Myocyte (in vitro differentiated cells): ENCODE results near the gene FOLR1. TPM values are rescaled to one million over a fixed set of nuclear protein-coding genes. Genes with fewer than 3 reads are reported as not detected.

Source experiments
- DNase-seq: peaks from one replicate; pipeline ENCODE4 v3.0.0-alpha.2; 2012; ENCODE audit warnings: low read depth
- total RNA-seq: library from RNA; depleted of rRNA; stranded (reverse); fragments of >200 nt; gene quantifications from 2 replicates; pipeline ENCODE4 v1.2.3, GENCODE V29; 2014

Gene FOLR1
- total RNA-seq, 1 donor from 2014 or later: 34.8 TPM

DNA sequence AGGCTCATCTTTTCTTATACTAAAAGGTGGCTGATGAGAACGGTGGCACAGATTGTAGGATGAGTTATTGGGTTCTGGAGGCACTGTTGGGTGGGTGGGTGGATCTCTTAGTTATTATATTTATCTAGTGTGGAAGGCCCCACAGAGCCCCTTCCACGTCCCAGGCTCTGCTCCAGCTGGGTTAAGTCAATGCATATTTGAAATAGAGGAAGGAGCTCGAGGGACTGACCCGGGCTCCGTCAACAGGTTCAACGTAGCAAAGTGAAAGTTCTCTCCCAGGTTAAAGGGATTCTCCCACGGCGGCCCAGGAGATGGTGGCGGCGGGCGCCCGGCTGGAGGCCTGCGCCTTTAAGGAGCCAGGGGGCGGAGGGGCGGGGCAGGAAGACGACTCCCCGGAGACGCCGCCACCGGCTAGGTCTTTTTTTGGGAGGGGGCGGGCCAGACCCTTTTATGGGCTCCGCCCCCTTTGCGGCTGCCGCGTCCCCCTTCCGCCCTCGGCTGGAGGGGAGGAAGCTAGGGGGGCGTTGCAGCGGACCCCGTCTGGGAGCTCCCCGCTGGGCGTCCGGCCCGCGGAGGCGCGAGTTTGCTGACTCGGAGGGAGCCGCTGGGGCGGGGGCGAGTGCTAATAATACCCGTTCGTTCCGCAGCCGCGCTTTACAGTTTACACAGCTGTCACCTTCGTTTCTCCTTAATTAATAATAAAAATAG is 31.1 kb downstream of the FOLR1 start:
- DNase-seq: peak; percentile 95

DNA sequence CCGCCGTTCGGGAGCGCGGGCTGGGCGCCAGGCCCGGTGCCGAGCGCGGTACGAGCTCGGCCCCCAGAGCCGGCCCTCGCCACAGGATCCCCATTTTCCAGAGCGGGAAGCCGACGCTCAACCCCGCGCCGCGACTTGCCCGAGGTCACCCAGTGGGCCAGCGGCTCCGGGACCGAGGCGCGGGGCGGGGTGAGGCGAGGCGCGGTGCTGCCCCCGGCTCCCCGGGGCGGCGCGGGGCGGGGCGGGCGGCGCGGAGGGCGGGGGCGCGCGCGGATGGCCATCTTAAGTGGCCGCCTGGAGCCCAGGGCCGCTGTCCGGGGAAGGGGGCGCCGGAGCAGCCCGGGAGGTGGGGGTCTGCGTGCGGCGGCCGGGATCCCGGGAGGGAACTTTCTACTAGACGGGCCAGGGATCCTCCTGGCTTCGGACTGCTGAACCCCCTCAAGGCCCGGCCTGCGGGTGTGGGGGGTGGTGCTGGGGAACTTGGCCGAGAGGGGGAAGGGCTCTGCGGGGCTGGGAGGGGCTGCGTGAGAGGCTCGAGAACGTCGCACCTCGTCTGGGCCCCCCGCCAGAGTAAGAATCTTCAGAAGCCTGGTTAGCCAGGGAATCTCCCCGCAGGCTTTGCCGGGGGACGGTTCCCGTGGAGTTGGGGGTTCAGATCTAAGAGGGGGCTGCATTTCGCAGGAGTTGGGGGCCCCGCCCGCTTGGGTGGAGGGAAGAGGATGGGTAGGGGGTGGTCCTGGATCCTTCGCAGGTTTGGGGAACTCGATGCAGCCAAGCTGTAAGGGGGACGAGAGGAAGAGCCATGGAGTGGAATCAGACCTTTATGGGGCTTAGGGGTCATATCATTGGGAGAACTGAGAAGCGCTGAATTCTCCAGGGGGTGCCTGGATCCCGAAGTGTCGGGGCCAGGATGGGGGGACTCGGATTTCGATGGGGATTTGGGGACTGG is 31.9 kb downstream of the FOLR1 start:
- DNase-seq: peak; percentile 85

DNA sequence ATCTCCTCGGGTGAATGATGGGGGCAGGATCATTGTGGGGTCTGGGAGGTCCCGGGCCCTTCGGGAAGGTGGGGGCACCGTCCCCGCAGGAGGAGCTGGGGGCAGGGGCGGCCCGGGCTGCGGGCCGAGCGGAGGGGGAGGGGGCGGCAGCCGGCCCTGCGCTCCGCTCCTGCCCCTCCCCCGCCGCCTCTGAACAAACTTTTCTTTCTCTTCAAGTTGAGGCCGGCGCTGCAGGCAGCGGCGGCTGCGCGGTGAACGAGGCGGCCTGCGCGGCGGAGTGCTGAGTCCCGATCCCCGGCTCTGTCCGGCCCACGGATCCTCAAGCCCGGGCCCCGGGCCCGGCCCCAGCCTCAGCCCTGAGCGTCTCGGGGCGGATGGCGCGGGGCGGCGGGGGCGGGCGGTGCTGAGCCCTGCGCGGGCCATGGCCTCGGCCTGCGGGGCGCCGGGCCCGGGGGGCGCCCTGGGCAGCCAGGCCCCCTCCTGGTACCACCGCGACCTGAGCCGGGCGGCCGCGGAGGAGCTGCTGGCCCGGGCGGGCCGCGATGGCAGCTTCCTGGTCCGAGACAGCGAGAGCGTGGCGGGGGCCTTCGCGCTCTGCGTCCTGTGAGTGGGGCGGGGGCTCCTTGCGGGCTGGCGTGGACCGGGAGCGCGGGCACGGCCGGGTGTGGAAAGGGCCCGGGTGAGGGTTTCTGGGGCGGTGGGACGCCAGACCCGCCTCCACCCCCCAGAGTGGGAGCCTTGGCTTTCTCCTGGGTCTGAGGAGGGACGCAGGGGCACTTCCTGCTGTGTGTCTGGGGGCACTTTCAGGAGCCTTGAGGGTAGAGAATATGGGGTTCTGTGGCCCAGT is 32.8 kb downstream of the FOLR1 start, which contains the start of gene INPPL1:
TSS of gene INPPL1 (plus strand) at position 204 of the 847 bp plus-strand sequence. CDS start at position 422, 218 bp downstream.
- peak; percentile 65 for DNase-seq

DNA sequence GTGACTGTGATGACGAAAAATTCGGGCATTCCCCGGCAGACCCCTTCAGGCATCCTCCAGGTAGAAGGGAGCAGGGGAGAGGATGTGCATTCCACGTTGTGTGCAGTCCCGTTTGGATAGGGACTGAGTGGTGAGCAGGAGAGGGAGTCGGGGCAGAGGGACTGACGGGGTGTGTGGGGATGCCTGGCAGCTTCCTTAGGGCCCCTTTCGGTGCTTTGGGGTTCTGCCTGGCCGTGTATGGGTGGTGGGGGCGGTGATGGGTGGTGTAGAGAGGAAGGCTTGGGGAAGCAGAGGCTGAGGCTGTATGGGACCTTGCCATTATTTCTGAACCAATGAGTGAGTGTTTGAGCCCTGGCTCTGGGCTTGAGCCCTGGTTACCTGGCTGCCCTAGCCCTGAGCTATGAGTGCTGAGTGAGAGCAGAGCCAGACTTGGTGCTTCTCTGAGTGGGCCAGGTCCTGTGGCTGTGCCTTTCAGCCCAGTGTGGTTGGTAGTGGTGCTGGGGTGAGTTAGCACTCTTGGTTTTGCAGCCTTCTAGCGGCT is 33.5 kb downstream of the FOLR1 start:
- DNase-seq: peak; percentile 56

DNA sequence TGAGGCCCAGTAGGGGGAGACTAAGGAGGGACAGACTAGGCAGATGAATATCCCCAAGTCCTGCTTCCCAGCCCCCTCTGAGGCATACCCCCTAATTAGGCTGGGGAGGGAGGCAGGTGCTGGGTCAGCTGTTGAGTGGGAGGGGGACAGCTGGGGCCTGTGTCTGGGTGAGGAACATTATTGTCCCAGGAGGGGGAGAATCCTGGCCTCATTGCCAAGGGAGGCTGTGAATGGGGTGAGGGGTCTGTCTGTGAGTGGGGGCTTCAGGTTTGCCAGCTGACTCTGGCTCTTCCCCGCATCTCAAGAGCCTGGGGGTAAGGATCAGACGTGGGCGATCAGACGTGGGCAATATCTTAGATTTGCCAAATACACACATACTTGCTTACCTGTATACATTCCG is 34.8 kb downstream of the FOLR1 start:
- DNase-seq: peak; percentile 91

DNA sequence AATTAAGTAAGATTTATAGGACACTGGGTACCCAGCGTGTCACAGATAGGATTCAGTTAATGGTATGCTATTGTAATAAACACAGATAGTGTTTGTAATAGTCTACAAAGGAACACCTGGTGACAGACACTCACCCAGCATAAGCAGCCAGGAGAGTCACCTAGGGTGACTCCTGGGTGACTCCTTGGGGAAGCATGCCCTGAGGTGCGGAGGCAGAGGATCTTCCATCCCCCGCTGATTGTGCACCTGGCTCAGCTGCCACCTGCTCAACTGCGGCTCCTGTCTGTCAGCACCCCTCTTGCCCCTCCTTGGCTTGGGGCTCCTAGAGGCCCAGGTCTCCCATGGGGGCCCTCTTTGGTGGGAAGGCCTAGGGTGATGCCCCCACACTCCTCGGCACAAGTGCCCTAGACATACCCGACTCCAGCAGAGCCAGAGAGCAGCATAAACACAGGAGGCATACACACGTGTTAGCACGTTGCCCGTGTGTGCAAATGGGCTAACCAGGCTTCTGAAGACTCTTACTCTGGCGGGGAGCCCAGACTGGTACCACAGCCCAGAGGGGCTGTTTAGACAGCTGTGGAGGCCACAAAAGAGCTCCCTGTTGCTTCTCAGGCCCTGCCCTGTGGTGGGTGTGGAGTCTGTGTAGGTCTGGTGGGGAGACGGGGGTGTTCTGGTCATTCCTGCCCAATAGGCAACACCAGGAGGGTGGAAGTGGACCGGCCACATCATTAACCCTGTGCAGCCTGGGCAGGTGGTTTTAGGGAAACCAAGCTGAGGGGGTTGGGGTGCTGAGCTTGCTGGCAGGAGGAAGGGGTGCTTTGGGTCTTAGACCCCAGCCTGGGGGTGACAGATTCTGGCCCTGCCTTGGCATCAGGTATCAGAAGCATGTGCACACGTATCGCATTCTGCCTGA is 35.6 kb downstream of the FOLR1 start:
- peak; percentile 99 for DNase-seq

DNA sequence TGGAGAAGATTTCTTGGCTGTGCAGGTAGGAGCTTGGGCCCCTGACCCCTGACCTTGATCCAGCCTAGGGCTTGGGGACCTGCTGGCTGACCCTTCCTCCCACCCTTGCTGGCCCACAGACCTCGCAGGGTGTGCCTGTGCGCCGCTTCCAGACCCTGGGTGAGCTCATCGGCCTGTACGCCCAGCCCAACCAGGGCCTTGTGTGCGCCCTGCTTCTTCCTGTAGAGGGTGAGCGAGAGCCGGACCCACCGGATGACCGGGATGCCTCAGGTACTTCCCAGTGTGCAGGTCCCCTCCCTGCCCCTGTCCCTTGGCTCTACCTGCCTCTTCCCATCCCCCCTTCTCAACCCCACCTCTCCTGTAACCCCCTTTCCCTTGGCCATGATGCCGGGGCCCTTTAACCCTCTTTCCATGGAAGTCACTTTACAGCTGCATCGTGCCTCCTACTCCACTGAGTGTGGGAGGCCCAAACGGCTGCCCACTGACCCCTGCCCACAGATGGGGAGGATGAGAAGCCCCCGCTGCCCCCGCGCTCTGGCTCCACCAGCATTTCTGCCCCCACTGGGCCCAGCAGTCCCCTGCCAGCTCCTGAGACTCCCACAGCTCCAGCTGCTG is 36.4 kb downstream of the FOLR1 start:
- DNase-seq: no peak

DNA sequence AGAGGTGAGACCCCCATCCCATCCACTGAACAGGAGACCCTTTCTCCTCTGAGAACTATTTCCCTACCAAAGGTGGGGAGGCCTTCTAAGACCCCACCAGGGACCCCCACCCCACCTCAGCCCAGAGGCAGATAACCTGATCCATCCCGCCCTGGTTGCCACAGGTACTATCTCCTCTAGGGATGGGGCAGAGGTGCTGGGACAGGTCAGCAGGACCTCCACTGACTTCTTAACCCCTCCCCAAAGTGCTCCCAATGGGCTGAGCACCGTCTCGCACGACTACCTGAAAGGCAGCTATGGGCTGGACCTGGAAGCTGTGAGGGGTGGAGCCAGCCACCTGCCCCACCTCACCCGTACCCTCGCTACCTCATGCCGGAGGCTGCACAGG is 36.9 kb downstream of the FOLR1 start:
- DNase-seq: no peak

DNA sequence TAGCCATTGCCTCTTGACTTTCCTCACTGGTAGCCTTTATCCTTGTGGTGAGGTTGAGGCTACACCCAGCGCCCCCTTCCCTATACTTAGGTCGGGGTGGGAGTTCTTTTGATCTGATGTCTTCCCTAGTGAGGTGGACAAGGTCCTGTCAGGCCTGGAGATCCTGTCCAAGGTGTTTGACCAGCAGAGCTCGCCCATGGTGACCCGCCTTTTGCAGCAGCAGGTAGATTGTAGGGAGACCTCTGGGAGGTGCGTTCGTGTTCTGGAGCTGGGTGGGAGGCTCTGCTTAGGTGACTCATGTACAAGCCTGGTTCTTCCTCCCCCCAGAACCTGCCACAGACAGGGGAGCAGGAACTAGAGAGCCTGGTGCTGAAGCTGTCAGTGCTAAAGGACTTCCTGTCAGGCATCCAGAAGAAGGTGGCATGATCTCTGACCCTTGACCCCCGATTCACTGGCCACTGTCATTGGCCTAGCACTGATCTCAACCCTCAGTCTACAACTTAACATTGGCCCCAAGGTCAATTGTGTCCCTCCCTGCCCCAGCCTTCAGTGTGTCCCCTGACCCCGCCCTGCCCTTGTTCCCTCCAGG is 37.5 kb downstream of the FOLR1 start:
- DNase-seq: no peak

DNA sequence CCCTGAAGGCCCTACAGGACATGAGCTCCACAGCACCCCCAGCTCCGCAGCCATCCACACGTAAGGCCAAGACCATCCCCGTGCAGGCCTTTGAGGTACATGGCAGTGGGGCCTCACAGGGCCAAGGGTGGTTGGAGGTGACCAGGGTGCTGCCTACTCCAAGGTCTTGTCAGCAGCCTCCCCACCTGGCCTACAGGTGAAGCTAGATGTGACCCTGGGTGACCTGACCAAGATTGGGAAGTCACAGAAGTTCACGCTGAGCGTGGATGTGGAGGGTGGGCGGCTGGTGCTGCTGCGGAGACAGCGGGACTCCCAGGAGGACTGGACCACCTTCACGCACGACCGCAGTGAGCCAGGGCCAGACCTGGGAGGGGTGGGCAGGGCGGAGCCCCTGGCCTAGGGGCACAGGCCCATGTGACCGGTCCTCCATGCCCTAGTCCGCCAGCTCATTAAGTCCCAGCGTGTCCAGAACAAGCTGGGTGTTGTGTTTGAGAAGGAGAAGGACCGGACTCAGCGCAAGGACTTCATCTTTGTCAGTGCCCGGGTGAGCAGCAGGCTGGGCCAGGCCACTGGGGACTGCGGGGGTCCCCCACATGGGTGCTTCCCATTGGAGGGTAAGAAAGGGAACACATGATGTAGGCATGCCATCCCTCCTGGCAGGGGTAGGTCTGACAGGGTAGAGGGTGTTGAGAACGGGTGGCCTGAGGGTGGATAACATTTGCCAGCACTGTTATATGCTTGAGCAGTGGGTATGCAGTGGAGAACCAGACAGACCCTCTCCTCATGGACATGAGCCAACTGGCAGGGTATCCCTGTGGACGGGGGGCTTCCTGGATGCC is 38.2 kb downstream of the FOLR1 start:
- DNase-seq: no peak

DNA sequence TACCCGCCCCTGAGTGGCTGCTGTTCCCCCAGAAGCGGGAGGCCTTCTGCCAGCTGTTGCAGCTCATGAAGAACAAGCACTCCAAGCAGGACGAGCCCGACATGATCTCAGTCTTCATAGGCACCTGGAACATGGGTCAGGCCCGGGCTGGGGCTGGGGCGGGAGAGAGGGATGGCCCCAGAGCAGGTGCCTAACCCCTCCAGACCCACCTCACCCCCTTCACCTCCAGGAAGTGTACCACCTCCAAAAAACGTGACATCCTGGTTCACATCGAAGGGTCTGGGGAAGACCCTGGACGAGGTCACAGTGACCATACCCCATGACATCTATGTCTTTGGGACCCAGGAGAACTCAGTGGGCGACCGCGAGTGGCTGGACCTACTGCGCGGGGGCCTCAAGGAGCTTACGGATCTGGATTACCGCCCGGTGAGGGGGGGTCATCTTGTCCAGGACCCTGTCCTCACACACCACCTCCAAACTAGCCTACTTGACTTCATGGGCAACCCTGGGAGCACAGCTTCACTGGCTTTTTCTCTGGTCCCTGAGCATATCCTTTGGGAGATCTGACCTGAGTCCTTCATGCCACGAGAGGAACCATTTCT is 38.9 kb downstream of the FOLR1 start:
- no peak for DNase-seq

DNA sequence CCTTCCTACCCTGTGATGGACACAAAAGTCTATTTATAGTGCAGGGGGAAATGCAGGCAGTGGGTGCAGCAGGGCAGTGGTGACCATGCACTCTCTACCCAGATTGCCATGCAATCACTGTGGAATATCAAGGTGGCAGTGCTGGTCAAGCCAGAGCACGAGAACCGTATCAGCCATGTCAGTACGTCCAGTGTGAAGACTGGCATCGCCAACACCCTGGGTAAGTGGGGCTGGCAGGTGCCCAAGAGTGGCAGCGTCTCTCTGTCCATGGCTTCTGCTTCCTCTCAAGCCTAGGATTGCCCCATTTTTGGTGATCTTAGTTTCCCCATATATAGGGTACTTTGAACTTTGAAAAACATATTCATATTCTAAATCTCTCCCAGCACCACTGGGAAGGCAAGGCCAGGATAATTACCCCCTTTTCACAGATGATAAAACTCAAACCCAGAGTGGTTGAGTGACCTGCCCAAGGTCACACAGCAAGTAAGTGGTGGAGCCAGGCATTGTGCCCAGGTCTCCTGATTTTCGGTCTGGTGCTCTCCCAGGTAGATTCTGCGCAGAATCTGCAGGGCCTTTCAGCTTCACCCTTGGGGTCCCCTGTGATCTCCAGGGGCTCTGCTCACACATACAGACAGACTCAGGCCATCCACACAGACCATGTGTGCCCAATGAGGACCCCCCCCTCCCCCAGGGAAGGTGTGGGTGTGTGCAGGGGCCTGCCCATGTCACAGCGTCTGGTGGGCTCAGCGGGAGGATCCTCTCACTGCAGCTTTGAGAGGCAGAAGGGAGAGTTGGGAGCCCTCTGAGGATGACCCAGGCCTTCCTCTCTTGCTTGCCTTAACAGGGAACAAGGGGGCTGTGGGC is 39.7 kb downstream of the FOLR1 start:
- DNase-seq: no peak

DNA sequence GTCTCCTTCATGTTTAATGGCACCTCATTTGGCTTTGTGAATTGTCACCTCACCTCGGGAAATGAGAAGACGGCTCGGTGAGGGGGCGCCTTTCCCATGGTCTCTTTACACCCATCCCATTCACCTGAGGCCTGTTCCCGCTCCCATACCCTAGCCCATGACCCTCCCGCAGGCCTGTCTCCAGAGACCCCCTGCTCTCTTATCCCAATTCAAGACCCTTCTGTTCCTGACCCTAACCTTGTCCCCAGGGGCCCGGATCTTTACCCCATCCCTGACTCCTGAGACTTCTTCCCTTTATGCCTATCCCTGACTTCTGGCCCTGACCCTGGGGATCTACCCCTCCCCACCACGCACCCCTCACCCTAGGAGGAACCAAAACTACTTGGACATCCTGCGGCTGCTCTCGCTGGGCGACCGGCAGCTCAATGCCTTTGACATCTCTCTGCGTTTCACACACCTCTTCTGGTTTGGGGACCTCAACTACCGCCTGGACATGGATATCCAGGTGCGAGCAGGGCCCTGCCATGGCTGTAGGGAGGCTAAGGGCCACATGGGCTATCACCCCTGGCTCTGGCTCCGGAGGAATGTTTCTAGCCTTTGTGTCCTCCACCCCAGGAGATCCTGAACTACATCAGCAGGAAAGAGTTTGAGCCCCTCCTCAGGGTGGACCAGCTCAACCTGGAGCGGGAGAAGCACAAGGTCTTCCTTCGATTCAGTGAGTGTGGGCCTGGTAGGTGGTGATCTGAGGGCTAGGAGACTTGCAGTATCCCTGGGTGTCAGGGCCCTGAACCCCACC is 40.5 kb downstream of the FOLR1 start:
- no peak for DNase-seq

DNA sequence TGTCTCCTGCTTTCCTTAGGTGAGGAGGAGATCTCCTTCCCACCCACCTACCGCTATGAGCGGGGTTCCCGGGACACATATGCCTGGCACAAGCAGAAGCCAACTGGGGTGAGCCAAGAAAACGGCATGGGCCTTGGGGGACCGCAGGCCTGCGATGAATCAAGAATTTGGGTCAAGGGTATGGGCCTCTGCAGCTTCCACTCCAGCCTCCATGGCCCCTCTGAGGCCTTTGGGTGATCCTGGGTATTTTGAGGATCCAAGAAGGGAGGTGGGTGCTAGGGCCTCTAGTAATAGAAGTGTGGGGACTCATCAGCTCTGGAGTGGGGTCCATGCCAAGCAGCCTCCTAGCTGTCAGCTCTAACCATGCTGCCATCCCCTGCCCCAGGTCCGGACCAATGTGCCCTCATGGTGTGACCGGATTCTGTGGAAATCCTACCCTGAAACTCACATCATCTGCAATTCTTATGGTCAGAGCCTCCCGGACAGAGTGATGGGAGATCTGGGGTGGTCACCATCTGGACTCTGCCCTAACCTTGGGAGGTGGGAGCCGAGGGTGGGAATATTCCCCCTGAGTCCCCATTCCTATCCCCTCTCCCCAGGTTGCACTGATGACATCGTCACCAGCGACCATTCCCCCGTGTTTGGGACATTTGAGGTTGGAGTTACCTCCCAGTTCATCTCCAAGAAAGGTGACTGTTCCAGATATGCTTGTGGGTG is 41.3 kb downstream of the FOLR1 start:
- no peak for DNase-seq

DNA sequence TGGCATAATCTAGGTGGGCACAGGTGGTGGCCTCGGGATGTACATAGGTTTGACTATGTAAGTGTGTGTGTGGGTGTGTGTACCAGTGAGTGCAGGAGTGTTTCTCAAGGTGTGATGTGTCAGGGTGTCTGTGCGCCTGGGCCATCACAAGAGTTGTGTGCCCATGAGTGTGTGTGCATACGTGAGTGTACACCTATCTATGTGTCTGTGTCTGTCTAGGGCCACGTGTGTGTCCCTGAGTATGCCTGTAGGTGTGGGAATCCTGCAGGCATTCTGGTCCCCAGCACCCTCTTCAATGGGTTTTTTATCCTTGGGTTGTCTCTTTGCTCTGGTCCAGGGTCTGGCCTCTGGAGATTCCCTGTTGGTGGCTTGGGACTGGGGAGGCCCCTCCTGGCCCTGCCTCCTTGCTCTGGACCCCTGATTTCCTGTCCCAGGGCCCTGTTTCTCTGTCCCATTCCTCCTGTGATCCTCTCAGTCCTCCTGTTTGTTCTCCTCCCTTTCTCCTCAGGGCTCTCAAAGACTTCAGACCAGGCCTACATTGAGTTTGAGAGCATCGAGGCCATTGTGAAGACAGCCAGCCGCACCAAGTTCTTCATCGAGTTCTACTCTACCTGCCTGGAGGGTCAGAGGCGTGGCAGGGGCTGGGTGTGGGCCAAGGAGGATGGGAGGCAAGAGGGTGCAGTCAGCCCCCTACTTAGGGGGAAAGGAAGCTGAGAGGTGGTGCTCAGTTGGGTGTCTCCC is 42.0 kb downstream of the FOLR1 start:
- no peak for DNase-seq
